HFF-Myc (cell line): ENCODE results near the gene SPSB2.
A peak's percentile ranks its signal among the peaks of the same experiment; 100 is the strongest.

Experiments used
- DNase-seq: peaks from one replicate; pipeline ENCODE4 v3.0.0-alpha.2; 2011; ENCODE audit warnings: low read depth; ENCODE audit errors: extremely low read depth
- H3K4me3 ChIP-seq: replicated peaks from 2 replicates; pipeline ENCODE4 v1.5.1; 2011; ENCODE audit warnings: low read depth, mild to moderate bottlenecking, control low read depth, low read length
- CTCF ChIP-seq: IDR thresholded peaks from 2 replicates; pipeline ENCODE4 v1.5.1; 2012; ENCODE audit warnings: mild to moderate bottlenecking, low read depth, low read length, control low read depth; ENCODE audit errors: missing control alignments

The SPSB2 gene

GRCh38 chr12:6834254-6834653, 38.8 kb downstream of the SPSB2 start:
- TF ChIP-seq CTCF = no peak
- H3K4me3 ChIP-seq = no peak overlapping the region
- DNase-seq = no peak

GRCh38 chr12:6833189-6833890, 39.8 kb downstream of the SPSB2 start:
- DNase-seq = no peak
- no peak overlapping the region for H3K4me3 ChIP-seq
- TF ChIP-seq CTCF = no peak

DNA sequence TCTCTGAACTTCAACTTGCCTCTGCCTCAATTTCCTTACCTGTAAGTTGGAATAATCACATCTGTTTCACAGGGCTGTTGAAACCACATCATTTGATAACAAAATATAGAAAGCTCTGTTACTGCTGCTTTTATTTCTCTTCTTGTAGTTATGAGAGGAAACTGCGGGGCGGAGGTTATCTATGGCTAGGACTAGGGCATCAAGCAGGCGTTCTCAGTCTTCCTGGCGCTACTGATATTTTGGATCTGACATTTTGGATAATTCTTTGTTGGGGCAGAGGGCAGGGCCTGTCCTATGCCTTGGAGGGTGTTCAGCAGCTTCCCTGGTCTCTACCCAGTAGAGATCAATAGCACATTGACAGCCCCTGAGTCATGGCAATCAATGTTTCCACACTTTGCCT, 41.0 kb downstream of the SPSB2 start:
- no peak overlapping the region for H3K4me3 ChIP-seq
- no peak for DNase-seq
- TF ChIP-seq CTCF = no peak

- DNase-seq = no peak
- no peak for TF ChIP-seq CTCF
- H3K4me3 ChIP-seq = no peak overlapping the region
These were observed 41.6 kb downstream of the SPSB2 start for GRCh38 chr12:6831450-6831995.

GRCh38 chr12:6830999-6831398, 42.1 kb downstream of the SPSB2 start:
- DNase-seq = no peak
- H3K4me3 ChIP-seq = no peak overlapping the region
- no peak for TF ChIP-seq CTCF

- DNase-seq = no peak
- no peak for TF ChIP-seq CTCF
- H3K4me3 ChIP-seq = peak overlapping the region; percentile 99
These were observed 42.7 kb downstream of the SPSB2 start for GRCh38 chr12:6830286-6830890.
